Measurements from ENCODE around the gene UGT1A4.
A peak's percentile ranks its signal among the peaks of the same experiment; 100 is the strongest.
"Not testable (repeated sequence)": the region's sequence is repeated elsewhere in the genome, so short reads cannot be mapped to it uniquely, and the experiment has no call there.

The UGT1A4 gene

DNA sequence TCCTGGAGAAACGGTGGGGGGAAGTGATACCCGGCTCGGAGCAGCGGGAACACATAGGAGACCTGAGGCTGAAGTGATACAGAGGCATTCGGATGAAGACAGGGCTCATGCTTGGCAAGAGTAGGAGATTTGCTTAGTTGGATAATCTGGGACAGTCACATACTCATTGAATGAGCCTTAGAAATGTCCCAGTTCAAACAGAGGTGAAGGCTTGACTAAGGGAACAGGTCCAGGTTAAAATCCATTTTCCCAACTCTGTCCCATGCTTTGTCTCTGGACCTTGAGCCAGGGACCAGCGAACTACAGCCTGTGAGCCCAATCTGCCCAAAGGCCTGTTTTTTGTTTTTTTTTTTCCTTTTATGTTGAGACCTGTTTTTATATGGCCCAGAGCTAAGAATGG, 24.6 kb upstream of the UGT1A4 start:
- Histone ChIP-seq H3K4me3 (no peak overlapping the region), H3K4me2 (no peak overlapping the region)
- TF ChIP-seq Cebpa-rat (IDR thresholded peaks at IDR 0.05), result no peak

DNA sequence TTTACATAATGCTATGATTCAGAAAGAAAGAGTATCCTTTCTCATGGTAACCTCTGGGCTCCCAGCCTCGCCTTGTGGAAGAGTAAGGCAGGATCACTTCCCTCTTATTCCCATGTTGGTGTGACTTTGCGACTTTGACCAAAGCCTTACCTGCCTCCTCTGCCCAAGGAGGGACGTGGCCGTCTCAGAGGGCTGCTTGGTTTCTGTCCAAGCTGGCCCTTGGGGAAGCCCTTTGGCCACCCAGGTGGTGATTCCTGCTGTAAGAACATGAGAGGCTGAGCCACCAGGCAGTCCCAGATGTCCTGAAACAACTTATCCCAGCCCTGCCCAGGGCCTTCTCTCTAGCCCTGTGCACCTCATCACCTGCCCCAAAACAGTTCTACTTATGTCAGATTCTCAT, 19.8 kb upstream of the UGT1A4 start:
- Histone ChIP-seq H3K4me1 (peaks cover 0 to 7% (median 0%) of the 10 kb centered on the region in 10 experiments; a peak in 3 of 20 replicates), H3K9me3 (replicated peaks in 1 of 11) (peaks cover 0 to 2% (median under 1%) of the 10 kb centered on the region in 11 experiments; a peak in 6 of 22 replicates), H3K9ac (no peak overlapping the region), H3K27me3 (no peaks in the 10 kb centered on the region), H3K4me3 (no peak overlapping the region), H3K36me3 (no peaks in the 10 kb centered on the region), H4K20me1 (no peaks in the 10 kb centered on the region), H3K27ac (no peak overlapping the region; a peak in 1 of 22 replicates), H3K4me2 (no peak overlapping the region)
- no peak for TF ChIP-seq Cebpa-rat (IDR thresholded peaks at IDR 0.05)

More for the DNA sequence above, 24.6 kb upstream of the UGT1A4 start:
- no peaks in the 10 kb centered on the region for H3K36me3 ChIP-seq
- no peaks in the 10 kb centered on the region for H3K9me3 ChIP-seq (replicated peaks in 1 of 11)
- H3K9ac ChIP-seq, result no peak overlapping the region
- H3K4me1 ChIP-seq, result peaks cover 0 to 5% (median 0%) of the 10 kb centered on the region in 10 experiments; a peak in 2 of 20 replicates
- no peaks in the 10 kb centered on the region for H3K27me3 ChIP-seq
- H3K27ac ChIP-seq, result no peak overlapping the region
- no peaks in the 10 kb centered on the region for H4K20me1 ChIP-seq

DNA sequence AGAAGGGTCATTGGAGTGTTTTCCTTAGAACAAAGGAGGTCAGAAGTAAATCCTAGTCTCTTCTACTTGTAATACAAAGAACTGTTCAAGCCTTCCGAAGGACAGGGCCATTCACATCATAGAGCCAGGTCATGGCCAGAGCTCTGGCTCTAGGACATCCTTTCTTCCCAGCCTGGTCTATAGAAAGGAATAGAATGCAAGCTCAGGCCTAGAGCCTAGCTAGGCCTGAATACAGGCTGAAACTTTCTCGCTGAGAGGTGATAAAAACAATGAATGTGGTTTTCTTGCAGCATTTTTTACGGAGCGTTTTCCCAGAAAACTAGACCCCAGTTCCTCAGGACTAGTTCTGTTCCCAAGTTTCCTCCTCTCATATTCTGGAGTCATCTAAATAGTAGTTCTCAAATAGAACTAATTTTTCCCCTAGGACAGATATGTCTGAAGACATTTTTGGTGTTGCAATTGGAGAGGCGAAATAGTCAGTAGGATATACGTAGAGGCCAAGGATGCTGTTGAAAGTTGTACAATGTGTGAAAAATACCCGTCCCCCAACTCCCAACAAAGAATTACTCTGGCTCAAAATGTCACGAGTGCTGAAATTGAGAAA, 19.0 kb upstream of the UGT1A4 start:
- peak overlapping the region in 7 of 11 experiments; percentile 8 to 57 (median 47); a peak in 7 of 22 replicates for H3K27ac ChIP-seq
- H3K9me3 ChIP-seq (replicated peaks in 1 of 11), result peaks cover 0 to 6% (median 4%) of the 10 kb centered on the region in 11 experiments; a peak in 7 of 22 replicates
- H3K4me2 ChIP-seq, result peak overlapping the region in 2 of 11 experiments; percentile 24 to 37; a peak in 2 of 22 replicates
- no peak overlapping the region; a peak in 1 of 22 replicates for H3K9ac ChIP-seq
- TF ChIP-seq Cebpa-rat (IDR thresholded peaks at IDR 0.05), result no peak
- no peak overlapping the region for H3K4me3 ChIP-seq
- no peaks in the 10 kb centered on the region for H3K27me3 ChIP-seq
- H3K4me1 ChIP-seq, result peaks cover 0 to 7% (median 0%) of the 10 kb centered on the region in 10 experiments; a peak in 3 of 20 replicates
- H4K20me1 ChIP-seq, result no peaks in the 10 kb centered on the region
- H3K36me3 ChIP-seq, result no peaks in the 10 kb centered on the region

DNA sequence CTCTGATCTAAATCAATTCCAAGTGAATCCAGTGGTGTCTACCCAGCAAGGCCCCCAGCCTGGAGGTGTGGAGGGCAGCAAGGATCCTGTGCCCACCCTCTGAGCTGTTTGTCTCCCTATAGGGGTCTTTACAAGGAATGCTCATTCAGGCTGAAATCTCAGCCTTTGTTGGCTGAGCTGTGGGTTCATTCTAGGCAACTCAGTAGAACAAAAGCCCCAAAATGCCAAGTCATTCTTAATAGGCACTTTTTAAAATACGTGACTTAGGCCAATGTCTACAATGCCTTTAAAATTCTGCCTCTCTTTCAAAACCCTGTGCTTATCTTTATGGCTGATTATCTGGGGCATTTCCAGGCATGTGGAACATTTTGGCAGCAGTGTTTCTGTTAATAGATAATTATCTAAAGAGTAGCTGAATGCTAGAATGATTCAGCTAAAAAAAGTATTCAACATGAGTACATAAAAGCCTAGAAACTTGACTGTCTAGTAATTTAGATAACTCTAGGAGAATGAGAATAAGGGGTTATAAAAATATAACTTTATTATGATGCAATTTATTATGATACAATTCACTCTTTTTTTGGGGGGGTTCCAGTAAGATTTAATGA, 18.4 kb upstream of the UGT1A4 start:
- Histone ChIP-seq H4K20me1 (no peaks in the 10 kb centered on the region), H3K4me3 (no peak overlapping the region), H3K9ac (no peak overlapping the region; a peak in 2 of 22 replicates), H3K36me3 (no peaks in the 10 kb centered on the region), H3K4me1 (peaks cover 0 to 7% (median 0%) of the 10 kb centered on the region in 10 experiments; a peak in 3 of 20 replicates), H3K4me2 (peak overlapping the region in 2 of 11 experiments; percentile 24 to 37; a peak in 2 of 22 replicates), H3K27me3 (no peaks in the 10 kb centered on the region), H3K27ac (peak overlapping the region in 7 of 11 experiments; percentile 8 to 57 (median 47); a peak in 7 of 22 replicates), H3K9me3 (replicated peaks in 1 of 11) (peaks cover 0 to 6% (median 4%) of the 10 kb centered on the region in 11 experiments; a peak in 7 of 22 replicates)
- no peak for TF ChIP-seq Cebpa-rat (IDR thresholded peaks at IDR 0.05)

DNA sequence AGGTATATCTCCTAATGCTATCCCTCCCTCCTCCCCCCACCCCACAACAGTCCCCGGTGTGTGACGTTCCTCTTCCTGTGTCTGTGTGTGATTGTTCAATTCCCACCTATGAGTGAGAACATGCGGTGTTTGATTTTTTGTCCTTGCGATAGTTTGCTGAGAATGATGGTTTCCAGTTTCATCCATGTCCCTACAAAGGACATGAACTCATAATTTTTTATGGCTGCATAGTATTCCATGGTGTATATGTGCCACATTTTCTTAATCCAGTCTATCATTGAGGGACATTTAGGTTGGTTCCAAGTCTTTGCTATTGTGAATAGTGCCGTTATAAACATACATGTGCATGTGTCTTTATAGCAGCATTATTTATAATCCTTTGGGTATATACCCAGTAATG, 17.7 kb upstream of the UGT1A4 start:
- H4K20me1 ChIP-seq; H3K9me3 ChIP-seq (replicated peaks in 1 of 11); H3K9ac ChIP-seq; H3K4me3 ChIP-seq; H3K4me2 ChIP-seq; H3K36me3 ChIP-seq; H3K27me3 ChIP-seq; H3K27ac ChIP-seq; H3K4me1 ChIP-seq: not testable (repeated sequence)

DNA sequence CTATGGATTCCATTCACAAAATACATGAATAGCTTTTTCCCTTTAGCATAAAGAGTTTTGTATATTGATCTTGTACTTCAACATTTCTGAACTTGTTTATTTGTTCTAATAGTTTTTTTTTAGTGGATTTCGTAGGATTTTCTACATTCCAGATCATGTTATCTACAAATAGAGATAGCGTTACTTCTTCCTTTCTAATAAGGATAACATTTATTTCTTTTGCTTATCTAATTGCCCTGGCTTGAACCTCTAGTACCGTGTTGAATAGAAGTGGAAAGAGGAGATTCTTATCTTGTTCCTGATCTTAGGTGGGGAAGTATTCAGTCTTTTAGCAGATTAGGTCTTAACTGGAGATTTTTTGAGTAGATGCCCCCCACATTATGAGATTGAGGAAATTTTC, 16.3 kb upstream of the UGT1A4 start:
- H3K4me1 ChIP-seq, result peaks cover 0 to 7% (median 0%) of the 10 kb centered on the region in 10 experiments; a peak in 3 of 20 replicates
- H3K4me2 ChIP-seq, result no peak overlapping the region
- H3K27me3 ChIP-seq, result no peaks in the 10 kb centered on the region
- no peak overlapping the region for H3K9ac ChIP-seq
- H3K9me3 ChIP-seq (replicated peaks in 1 of 11), result peaks cover 0 to 6% (median 4%) of the 10 kb centered on the region in 11 experiments; a peak in 7 of 22 replicates
- TF ChIP-seq Cebpa-rat (IDR thresholded peaks at IDR 0.05), result no peak
- no peaks in the 10 kb centered on the region for H4K20me1 ChIP-seq
- H3K27ac ChIP-seq, result no peak overlapping the region
- no peak overlapping the region for H3K4me3 ChIP-seq
- H3K36me3 ChIP-seq, result no peaks in the 10 kb centered on the region

DNA sequence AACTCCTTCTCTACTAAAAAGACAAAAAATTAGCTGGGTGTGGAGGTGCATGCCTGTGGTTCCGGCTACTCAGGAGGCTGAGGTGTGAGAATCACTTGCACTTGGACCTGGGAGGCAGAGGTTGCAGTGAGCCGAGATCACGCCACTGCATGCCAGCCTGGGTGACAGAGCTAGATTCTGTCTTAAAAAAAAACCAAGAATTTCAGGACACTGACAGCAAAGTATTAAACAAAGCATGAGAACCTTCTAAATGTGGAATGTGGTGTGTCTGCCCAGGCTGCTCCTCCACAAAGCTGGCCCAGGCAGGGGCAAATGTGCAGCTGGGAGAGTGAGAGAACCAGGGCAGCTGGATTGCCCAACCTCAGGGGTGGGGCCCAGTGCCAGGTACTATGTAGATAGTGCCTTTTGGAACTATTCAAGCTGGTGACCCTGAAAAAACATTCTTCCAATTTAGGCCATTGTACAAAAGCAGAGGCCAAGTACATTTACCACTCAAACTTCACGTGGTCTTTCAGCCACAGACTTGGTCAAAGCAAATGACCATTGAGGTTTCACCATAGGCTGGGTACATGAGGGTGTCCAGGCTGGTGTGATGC, 12.5 kb upstream of the UGT1A4 start:
- TF ChIP-seq Cebpa-rat (IDR thresholded peaks at IDR 0.05), result no peak
- Histone ChIP-seq H4K20me1 (no peaks in the 10 kb centered on the region), H3K36me3 (no peaks in the 10 kb centered on the region), H3K4me2 (no peak overlapping the region), H3K9ac (no peak overlapping the region), H3K4me3 (no peak overlapping the region), H3K27me3 (no peaks in the 10 kb centered on the region), H3K9me3 (replicated peaks in 1 of 11) (peaks cover 0 to 6% (median 4%) of the 10 kb centered on the region in 11 experiments; a peak in 7 of 22 replicates), H3K4me1 (no peaks in the 10 kb centered on the region), H3K27ac (no peak overlapping the region)

DNA sequence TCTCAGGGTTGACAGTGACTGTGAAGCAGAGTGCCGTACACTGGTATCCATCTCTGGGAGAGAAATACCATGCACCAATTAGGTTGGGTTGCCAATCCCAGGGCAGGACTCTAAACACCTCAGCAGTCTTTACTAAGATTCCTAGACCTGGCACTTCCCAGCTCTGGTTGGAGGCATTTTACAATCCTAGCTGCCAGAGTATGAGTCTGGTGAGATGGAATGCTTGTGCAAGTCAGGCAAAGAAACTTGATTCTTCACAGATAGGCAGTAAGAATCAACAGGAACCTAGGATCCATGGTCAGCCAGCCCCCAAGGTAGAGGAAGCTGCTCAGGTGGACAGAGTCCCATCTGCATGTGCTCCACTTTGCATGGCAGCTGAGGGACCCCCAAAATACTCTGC, 11.8 kb upstream of the UGT1A4 start:
- Histone ChIP-seq H3K27ac (no peak overlapping the region), H4K20me1 (no peaks in the 10 kb centered on the region), H3K36me3 (no peaks in the 10 kb centered on the region), H3K9ac (no peak overlapping the region), H3K27me3 (no peaks in the 10 kb centered on the region), H3K4me2 (no peak overlapping the region), H3K9me3 (replicated peaks in 1 of 11) (peaks cover 0 to 6% (median 4%) of the 10 kb centered on the region in 11 experiments; a peak in 7 of 22 replicates), H3K4me3 (no peak overlapping the region), H3K4me1 (no peaks in the 10 kb centered on the region)
- TF ChIP-seq Cebpa-rat (IDR thresholded peaks at IDR 0.05), result no peak

DNA sequence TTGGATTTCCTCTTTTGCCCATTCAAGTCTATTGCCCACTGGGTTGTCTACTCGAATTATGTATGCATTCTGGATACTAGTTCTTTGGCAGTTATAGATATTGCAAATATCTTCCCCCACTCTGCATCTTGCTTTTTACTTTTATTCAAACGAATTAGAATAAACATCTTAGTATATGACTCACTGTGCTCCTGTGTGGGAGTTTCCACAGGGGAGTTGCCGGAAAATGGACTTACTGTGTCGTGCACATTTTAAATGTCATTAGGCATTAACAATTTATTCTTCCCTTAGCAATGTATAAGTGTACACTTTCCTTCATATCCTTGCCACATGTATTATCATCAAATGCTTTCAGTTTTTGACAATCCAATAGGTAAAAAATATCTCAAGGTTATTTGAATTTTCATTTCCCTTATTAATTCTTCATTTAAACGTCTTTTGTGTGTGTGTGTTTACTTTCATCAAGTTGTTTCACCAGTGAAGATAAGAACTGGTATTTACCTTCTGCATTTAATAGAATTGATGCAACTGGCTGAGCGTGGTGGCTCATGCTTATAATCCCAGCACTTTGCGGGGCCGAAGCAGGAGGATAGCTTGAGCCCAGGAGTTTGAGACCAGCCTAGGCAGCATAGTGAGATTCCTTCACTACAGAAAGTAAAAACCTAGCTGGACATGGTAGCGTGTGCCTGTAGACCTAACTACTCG, 10.4 kb upstream of the UGT1A4 start:
- no peaks in the 10 kb centered on the region for H3K4me1 ChIP-seq
- TF ChIP-seq Cebpa-rat (IDR thresholded peaks at IDR 0.05), result no peak
- H3K9ac ChIP-seq, result no peak overlapping the region
- H3K36me3 ChIP-seq, result no peaks in the 10 kb centered on the region
- no peak overlapping the region for H3K4me3 ChIP-seq
- H3K27ac ChIP-seq, result no peak overlapping the region
- no peaks in the 10 kb centered on the region for H4K20me1 ChIP-seq
- peaks cover 0 to 6% (median 4%) of the 10 kb centered on the region in 11 experiments; a peak in 7 of 22 replicates for H3K9me3 ChIP-seq (replicated peaks in 1 of 11)
- H3K4me2 ChIP-seq, result no peak overlapping the region
- no peaks in the 10 kb centered on the region for H3K27me3 ChIP-seq

Data from BLaER1 treated with 17β-estradiol and CSF1 and Interleukin-3, amounts not matched to agents 10 nM and 100 nM (cell line).